Mucosa of stomach (tissue), 1 donor: Measurements from ENCODE around the gene UBE2N.

Source experiments
- H3K27me3 ChIP-seq: one replicate; pipeline ENCODE4 v1.7.0; 2013; ENCODE audit warnings: mild to moderate bottlenecking, low read length; ENCODE audit not compliant: control insufficient read depth, insufficient read depth
- H3K36me3 ChIP-seq: one replicate; pipeline ENCODE4 v1.7.0; 2013; ENCODE audit warnings: low read length; ENCODE audit not compliant: control insufficient read depth, insufficient read depth
- H3K4me1 ChIP-seq: one replicate; pipeline ENCODE4 v1.7.0; 2013; ENCODE audit warnings: mild to moderate bottlenecking, low read length; ENCODE audit not compliant: control insufficient read depth, insufficient read depth
- H3K4me3 ChIP-seq: one replicate; pipeline ENCODE4 v1.7.0; 2013; ENCODE audit warnings: low read length
- H3K9ac ChIP-seq: one replicate; pipeline ENCODE4 v1.7.0; 2013; ENCODE audit warnings: mild to moderate bottlenecking, low read length, moderate library complexity
- H3K9me3 ChIP-seq: one replicate; pipeline ENCODE4 v1.7.0; 2013; ENCODE audit warnings: mild to moderate bottlenecking, low read length, moderate library complexity; ENCODE audit not compliant: control insufficient read depth
- donor health status: Pancreatic carcinoma.

Gene UBE2N

DNA sequence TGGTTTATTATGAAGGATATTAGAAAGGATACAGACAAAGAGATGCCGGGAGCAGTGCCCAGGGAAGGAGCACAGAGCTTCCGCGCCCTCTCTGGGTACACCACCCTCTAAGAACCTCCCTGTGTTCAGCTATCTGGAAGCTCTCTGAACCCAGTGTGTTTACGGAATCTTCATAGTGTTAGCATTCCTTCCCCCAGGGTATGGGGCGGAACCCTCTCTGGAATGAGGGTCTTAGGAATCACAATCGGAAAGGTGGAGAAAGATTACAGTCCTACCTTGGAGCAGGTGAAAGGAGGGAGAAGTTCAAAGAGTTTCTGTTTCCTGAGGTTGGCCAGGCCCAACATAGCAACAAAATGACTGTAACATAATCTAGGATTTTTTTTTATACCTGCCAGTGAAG is 70.8 kb downstream of the UBE2N start:
- H3K9me3 ChIP-seq = no peaks in the 10 kb centered on the region
- no peaks in the 10 kb centered on the region for H3K36me3 ChIP-seq
- H3K4me3 ChIP-seq = no peak overlapping the region
- H3K4me1 ChIP-seq = peaks cover 17% of the 10 kb centered on the region
- H3K27me3 ChIP-seq = no peaks in the 10 kb centered on the region
- H3K9ac ChIP-seq = no peak overlapping the region

DNA sequence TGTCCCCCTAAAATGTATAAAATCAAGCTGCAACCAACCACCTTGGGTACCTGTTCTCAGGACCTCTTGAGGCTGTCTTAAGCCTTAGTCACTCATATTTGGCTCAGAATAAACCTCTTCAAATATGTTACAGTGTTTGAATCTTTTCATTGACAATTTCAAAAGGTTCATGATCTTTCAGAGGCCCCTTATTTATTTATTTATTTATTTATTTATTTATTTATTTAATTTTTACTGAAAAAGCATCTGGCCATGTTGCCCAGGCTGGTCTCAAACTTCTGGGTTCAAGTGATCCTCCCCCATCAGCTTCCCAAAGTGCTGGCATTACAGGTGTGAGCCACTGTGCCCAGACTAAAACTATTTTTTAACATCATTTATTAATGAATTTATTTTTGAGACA is 72.2 kb downstream of the UBE2N start:
- no peaks in the 10 kb centered on the region for H3K27me3 ChIP-seq
- H3K4me3 ChIP-seq = no peak overlapping the region
- H3K9ac ChIP-seq = no peak overlapping the region
- H3K9me3 ChIP-seq = no peaks in the 10 kb centered on the region
- no peaks in the 10 kb centered on the region for H3K36me3 ChIP-seq
- H3K4me1 ChIP-seq = peaks cover 8% of the 10 kb centered on the region

DNA sequence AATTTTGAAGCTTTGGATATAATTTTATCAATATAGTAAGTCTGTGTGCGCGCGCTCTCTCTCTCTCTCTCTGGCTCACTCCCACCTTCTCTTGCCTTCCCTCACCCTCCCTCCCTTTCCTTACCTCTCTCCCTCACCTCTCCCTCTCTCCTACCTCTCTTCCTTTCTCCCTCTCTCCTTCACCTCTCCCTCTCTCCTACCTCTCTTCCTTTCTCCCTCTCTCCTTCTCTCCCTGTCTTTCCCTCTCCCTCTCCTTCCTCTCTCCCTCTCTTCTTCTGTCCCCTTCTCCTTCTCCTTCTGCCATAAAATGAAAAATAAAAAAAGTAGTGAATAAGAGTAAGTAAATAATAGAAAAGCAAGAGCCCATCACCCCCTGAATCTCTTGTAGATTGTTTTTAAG is 73.0 kb downstream of the UBE2N start:
- H3K9me3 ChIP-seq = no peaks in the 10 kb centered on the region
- no peak overlapping the region for H3K4me3 ChIP-seq
- H3K4me1 ChIP-seq = peaks cover 1% of the 10 kb centered on the region
- no peak overlapping the region for H3K9ac ChIP-seq
- no peaks in the 10 kb centered on the region for H3K36me3 ChIP-seq
- H3K27me3 ChIP-seq = no peaks in the 10 kb centered on the region

DNA sequence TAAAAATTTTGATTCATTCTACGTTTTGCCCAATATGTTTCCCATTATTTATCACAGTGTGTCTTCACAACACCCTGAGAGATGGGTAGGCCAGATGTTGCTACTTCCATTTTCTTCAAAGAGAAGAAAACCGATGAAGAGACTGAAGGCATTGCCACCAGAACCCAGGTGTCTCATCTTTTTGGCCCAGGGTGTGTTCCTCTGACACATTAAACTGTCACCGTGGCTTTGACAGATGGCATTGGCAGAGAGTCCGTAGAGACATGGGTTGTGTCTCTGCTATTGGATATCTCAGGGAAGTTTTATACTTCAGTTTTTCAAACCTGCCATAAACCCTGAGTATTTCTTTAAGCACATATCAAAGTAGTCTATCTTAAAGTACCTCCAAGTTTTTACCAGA is 75.3 kb downstream of the UBE2N start:
- H3K4me1 ChIP-seq = no peaks in the 10 kb centered on the region
- no peaks in the 10 kb centered on the region for H3K36me3 ChIP-seq
- H3K9ac ChIP-seq = no peak overlapping the region
- no peaks in the 10 kb centered on the region for H3K9me3 ChIP-seq
- H3K4me3 ChIP-seq = no peak overlapping the region
- no peaks in the 10 kb centered on the region for H3K27me3 ChIP-seq

DNA sequence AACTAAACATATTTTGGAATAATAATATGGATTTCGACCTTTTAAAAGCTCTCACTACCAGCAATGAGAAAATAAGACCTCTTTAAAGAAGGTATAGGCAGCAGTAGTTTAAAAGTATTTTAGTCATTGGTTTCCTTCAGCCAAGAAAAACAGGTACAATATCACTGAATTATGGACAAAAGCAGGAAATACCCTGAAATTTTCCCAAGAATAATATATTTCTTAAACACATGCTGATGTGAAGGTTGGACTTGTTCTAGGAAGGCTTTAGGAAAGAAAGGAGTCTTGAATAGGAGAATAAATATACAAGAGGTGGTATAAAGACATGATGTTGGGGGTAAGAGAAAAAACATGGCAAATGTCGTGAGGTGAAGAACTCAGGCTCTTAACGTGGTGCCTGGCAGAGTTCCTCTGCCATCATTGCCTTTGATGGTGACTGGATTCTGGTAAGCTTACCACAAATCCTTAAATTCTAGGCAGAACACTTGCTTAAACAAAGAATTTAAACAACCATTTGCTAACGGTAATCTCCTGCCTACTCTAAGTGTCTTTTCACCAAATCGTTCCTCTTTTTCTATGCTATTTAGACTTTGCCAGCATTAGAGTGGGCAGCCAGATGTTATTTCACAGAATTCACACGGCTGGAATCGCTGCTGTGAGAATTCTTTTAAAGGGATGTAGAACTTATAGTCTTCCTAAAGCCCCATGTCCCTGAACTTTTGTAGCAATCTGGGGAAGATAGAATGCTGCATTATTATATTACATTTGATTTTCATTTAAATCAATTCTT is 75.9 kb downstream of the UBE2N start:
- no peaks in the 10 kb centered on the region for H3K27me3 ChIP-seq
- no peak overlapping the region for H3K9ac ChIP-seq
- no peaks in the 10 kb centered on the region for H3K36me3 ChIP-seq
- no peaks in the 10 kb centered on the region for H3K4me1 ChIP-seq
- H3K4me3 ChIP-seq = no peak overlapping the region
- H3K9me3 ChIP-seq = no peaks in the 10 kb centered on the region

DNA sequence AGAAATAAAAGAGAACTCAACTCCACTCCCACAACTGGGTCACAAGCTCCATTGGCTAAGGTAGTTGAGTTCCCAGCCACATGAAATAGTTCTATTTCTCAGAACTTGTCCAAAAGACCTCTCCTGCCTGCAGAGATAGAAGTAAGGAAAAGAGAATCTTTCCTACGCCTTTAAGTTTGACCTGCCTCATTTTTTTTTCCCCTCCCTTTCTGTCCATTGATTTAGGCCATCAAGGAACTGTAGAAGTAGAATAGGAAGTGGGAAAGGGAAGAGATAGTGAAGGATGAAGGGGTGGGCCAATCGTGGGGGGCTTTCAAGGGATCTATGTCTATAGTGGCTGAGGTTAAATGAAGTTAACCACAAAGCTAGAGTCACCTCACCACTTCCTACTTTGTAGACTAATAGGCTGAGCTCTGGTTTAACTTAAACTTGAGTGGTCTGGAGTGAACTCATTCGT is 77.9 kb downstream of the UBE2N start:
- no peak overlapping the region for H3K4me3 ChIP-seq
- H3K27me3 ChIP-seq = no peaks in the 10 kb centered on the region
- no peak overlapping the region for H3K9ac ChIP-seq
- H3K4me1 ChIP-seq = no peaks in the 10 kb centered on the region
- no peaks in the 10 kb centered on the region for H3K9me3 ChIP-seq
- no peaks in the 10 kb centered on the region for H3K36me3 ChIP-seq

DNA sequence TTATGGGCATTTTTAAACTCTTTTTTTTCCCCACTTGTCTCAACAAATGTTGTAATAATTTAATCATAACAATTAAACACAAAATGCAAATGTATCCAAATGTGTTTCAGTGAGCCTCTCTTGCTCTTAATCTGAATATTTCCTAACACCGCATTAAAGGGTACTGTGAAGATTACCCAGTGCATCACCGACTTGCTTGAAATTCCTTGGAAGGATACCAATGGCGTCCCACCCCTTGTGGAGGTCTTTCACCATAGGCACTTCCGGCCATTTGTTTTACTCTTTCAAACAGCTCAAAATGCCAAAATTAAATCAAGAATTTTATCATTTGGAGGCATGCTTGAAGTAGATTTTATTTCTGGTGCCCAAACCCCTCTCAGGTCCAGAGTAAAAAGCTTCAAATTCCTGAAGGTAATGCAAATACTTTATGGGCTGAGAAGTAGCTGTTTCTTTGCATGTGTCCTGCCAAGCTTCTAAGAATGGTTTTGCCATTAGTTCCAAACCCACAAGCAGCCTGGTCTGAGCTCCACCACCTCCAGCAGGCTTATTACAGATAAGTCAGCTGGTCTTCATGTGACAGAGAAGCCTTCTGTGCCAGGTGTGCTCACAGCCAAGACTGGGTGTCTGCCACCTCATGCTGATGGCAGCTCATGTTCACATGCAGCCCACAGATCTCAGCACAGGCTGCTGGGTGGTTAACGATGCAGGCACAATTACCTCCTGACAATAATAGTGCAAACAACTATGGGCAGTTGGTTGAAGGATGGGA is 80.4 kb downstream of the UBE2N start:
- Histone ChIP-seq H3K4me1 (no peaks in the 10 kb centered on the region), H3K27me3 (no peaks in the 10 kb centered on the region), H3K4me3 (no peak overlapping the region), H3K9ac (no peak overlapping the region), H3K36me3 (no peaks in the 10 kb centered on the region), H3K9me3 (no peaks in the 10 kb centered on the region)

DNA sequence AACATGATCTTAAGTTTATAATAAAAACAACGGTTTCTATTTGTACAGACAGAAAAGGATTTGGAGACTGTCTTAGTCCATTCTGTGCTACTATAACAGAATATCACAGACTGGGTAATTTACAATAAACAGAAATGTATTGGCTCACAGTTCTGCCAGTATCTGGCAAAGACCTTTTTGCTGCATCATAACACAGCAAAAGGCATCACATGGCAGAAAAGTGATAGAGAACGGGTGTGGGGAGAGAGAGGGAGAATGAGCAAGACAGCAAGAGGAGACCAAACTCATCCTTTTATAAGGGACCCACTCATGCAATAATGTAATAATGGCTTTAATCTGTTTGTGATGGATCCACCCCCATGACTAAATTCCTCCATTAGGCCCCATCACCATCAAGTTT is 81.1 kb downstream of the UBE2N start:
- Histone ChIP-seq H3K36me3 (no peaks in the 10 kb centered on the region), H3K27me3 (no peaks in the 10 kb centered on the region), H3K4me1 (no peaks in the 10 kb centered on the region), H3K4me3 (no peak overlapping the region), H3K9ac (no peak overlapping the region), H3K9me3 (no peaks in the 10 kb centered on the region)

DNA sequence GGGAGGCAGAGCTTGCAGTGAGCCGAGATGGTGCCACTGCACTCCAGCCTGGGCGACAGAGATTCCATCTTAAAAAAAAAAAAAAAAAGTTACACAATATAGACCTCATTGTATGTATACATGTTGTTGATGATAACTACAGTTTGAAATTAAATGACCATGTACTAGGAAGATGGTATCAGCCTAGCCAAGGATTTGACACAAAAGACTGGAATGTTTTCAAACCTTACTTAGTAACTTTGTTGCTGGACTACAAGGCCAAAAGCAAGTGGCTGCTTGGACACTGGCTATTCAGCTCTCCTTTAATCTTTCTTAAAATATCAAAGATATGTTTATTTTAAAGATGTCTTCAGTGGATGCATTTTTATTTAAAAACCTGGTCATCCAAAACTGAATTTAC is 82.9 kb downstream of the UBE2N start:
- no peak overlapping the region for H3K9ac ChIP-seq
- H3K9me3 ChIP-seq = no peaks in the 10 kb centered on the region
- H3K4me1 ChIP-seq = no peaks in the 10 kb centered on the region
- H3K4me3 ChIP-seq = no peak overlapping the region
- H3K27me3 ChIP-seq = no peaks in the 10 kb centered on the region
- H3K36me3 ChIP-seq = no peaks in the 10 kb centered on the region

DNA sequence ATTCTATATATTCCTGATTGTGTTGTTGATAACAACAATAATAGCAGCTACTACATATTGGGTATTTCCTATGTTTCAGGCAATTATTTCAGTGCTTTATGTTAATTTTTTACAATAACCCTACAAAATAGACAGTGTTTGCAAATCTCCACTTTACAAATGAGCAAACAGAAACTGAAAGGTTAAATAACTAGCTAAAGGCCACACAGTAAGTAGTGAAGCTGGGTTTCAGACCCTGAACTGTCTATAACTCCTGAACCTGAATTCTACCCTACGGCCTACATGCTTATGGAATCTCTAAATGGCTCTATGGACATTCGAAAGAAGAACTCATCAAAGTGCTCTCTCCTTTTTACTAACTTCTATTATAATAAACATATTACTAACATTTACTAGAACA is 83.7 kb downstream of the UBE2N start:
- Histone ChIP-seq H3K27me3 (no peaks in the 10 kb centered on the region), H3K9ac (no peak overlapping the region), H3K36me3 (no peaks in the 10 kb centered on the region), H3K9me3 (no peaks in the 10 kb centered on the region), H3K4me1 (no peaks in the 10 kb centered on the region), H3K4me3 (no peak overlapping the region)

DNA sequence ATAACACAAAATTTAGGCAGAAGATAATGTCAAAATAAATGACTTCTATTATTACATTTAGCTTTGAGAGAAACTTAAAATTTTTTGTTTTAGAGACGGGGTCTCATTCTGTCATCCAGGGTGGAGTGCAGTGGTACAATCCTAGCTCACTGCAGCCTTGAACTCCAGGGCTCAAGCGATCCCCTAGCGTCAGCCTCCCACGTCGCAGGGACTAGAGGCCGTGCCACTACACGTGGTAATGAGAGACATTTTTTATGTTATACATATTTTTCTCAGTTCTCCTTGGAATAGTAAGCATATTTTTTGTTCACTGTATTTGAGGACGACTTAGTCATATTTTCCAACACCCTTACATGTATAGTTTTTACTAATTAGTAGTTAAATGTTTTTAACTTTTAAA is 85.5 kb downstream of the UBE2N start:
- H3K9ac ChIP-seq = no peak overlapping the region
- no peaks in the 10 kb centered on the region for H3K9me3 ChIP-seq
- H3K4me1 ChIP-seq = no peaks in the 10 kb centered on the region
- no peaks in the 10 kb centered on the region for H3K27me3 ChIP-seq
- H3K4me3 ChIP-seq = no peak overlapping the region
- no peaks in the 10 kb centered on the region for H3K36me3 ChIP-seq
